Panc1 (cell line): Measurements from ENCODE around the gene RPRD1A.

Experiments used
- POLR2AphosphoS5 ChIP-seq: IDR thresholded peaks from 2 replicates; pipeline ENCODE4 v1.6.1; 2012; ENCODE audit warnings: mild to moderate bottlenecking, low read depth, low read length, moderate library complexity
- SIN3A ChIP-seq: IDR thresholded peaks from 2 replicates; pipeline ENCODE4 v1.6.1; 2012; ENCODE audit warnings: low read depth, mild to moderate bottlenecking, low read length, moderate library complexity, borderline replicate concordance; ENCODE audit not compliant: insufficient read depth
- TF ChIP-seq, protein P1 (sequence below): fragments of 450-650 bp; IDR thresholded peaks from 2 replicates; pipeline ENCODE4 v1.5.1; 2017; ENCODE audit warnings: mild to moderate bottlenecking

- TF ChIP-seq POLR2AphosphoS5 = no peak
- TF ChIP-seq, protein P1, sequence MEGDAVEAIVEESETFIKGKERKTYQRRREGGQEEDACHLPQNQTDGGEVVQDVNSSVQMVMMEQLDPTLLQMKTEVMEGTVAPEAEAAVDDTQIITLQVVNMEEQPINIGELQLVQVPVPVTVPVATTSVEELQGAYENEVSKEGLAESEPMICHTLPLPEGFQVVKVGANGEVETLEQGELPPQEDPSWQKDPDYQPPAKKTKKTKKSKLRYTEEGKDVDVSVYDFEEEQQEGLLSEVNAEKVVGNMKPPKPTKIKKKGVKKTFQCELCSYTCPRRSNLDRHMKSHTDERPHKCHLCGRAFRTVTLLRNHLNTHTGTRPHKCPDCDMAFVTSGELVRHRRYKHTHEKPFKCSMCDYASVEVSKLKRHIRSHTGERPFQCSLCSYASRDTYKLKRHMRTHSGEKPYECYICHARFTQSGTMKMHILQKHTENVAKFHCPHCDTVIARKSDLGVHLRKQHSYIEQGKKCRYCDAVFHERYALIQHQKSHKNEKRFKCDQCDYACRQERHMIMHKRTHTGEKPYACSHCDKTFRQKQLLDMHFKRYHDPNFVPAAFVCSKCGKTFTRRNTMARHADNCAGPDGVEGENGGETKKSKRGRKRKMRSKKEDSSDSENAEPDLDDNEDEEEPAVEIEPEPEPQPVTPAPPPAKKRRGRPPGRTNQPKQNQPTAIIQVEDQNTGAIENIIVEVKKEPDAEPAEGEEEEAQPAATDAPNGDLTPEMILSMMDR = no peak
- no peak for TF ChIP-seq SIN3A
These were observed 74.3 kb downstream of the RPRD1A start for GRCh38 chr18:35993013-35993412.
